Left ventricle myocardium inferior (tissue), 1 donor: ENCODE measurements around the gene ACSL3. TPM values are rescaled to one million over a fixed set of nuclear protein-coding genes. Genes with fewer than 3 reads are reported as not detected.

ENCODE experiments used
- DNase-seq: peaks from one replicate; pipeline ENCODE4 v3.0.0-alpha.2; 2020
- H3K27ac ChIP-seq: fragments of 200-600 bp; replicated peaks from 2 replicates; pipeline ENCODE4 v1.8.0; 2021
- H3K27me3 ChIP-seq: fragments of 200-600 bp; 2 replicates; pipeline ENCODE4 v1.8.0; 2021; ENCODE audit warnings: low read depth
- H3K36me3 ChIP-seq: fragments of 200-600 bp; 2 replicates; pipeline ENCODE4 v1.8.0; 2021
- H3K4me1 ChIP-seq: fragments of 200-600 bp; 2 replicates; pipeline ENCODE4 v1.8.0; 2021
- H3K4me3 ChIP-seq: fragments of 200-600 bp; 2 replicates; pipeline ENCODE4 v1.8.0; 2021; ENCODE audit warnings: mild to moderate bottlenecking, moderate library complexity
- H3K9me3 ChIP-seq: fragments of 200-600 bp; replicated peaks from 2 replicates; pipeline ENCODE4 v1.8.0; 2021
- CTCF ChIP-seq: fragments of 200-600 bp; IDR thresholded peaks from 2 replicates; pipeline ENCODE4 v1.8.0; 2021; ENCODE audit warnings: antibody characterized with exemption, mild to moderate bottlenecking, borderline replicate concordance
- intact Hi-C: fragments of 100-400 bp; cut with micrococcal nuclease; formaldehyde crosslinking; loops from one replicate; pipeline ENCODE4 v1.11.0; 2022
- total RNA-seq: library from RNA; stranded (reverse); fragmentation: NEBNext Ultra II Directional; extraction: Animal tissue kit (Norgen Biotek cat#: 25700); gene quantifications from one replicate; pipeline ENCODE4 v1.2.1, GENCODE V29; 2021
- donor health status: DM: no; HTN: yes; CAD: no; lungs with severe emphysema.

ACSL3 gene
- total RNA-seq, 1 donor from 2014 or later = 50.1 TPM

DNA sequence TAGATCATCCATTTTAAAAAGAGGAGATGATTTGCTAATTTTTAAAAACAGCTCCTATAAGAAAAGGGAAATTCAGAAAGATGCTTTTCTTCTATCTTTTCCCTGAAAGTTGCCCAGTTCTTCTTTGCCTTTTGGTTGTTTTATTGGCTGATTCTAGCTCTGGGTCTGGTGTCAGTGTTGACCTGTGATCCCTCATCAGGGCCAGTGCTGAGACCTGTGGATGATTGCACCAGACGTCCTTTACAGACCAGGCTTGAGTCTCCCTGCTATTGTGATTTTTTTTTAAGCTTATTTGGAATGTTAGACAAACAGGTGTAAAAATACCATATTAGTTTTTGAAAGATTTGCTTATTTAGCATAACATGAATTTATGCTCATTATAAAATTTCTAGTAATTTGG is 88.2 kb downstream of the ACSL3 start:
- no peak overlapping the region for H3K4me3 ChIP-seq
- TF ChIP-seq CTCF = no peak
- no peaks in the 10 kb centered on the region for H3K36me3 ChIP-seq
- no peak for DNase-seq
- H3K4me1 ChIP-seq = peaks cover 9% of the 10 kb centered on the region
- no peaks in the 10 kb centered on the region for H3K9me3 ChIP-seq
- no peak overlapping the region for H3K27ac ChIP-seq
- intact Hi-C loops = no loop called here
- H3K27me3 ChIP-seq = no peaks in the 10 kb centered on the region

DNA sequence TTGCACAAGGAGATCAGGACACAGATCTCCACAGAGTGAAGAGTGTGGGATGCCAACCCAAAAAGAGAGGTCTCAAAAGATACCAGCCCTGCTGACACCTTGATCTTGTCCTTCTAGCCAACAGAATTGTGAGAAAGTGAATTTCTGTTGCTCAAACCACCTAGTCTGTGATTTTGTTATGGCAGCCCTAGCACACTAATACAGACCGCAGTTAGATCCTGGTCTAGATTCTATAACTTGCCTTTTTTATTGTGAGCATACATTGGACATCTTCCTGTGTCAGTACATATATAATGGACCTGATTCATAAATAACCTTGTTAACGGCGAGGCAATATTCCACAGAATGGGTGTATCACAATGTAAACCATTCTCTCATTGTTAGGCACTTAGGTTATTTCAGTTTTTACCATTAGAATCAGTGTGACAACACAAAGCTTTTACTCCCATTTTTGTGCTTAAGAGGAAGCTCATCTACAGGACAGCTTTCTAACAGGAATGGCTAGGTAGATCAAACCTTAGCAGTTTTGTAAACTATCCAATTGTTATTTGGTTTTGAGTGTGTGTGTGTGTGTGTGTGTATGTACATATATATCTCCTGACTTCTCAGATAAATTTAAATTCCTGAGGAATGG is 89.0 kb downstream of the ACSL3 start:
- TF ChIP-seq CTCF = no peak
- Histone ChIP-seq H3K27ac (no peak overlapping the region), H3K4me3 (no peak overlapping the region), H3K9me3 (no peaks in the 10 kb centered on the region), H3K4me1 (peaks cover 3% of the 10 kb centered on the region), H3K36me3 (no peaks in the 10 kb centered on the region), H3K27me3 (no peaks in the 10 kb centered on the region)
- intact Hi-C loops = no loop called here
- DNase-seq = no peak

DNA sequence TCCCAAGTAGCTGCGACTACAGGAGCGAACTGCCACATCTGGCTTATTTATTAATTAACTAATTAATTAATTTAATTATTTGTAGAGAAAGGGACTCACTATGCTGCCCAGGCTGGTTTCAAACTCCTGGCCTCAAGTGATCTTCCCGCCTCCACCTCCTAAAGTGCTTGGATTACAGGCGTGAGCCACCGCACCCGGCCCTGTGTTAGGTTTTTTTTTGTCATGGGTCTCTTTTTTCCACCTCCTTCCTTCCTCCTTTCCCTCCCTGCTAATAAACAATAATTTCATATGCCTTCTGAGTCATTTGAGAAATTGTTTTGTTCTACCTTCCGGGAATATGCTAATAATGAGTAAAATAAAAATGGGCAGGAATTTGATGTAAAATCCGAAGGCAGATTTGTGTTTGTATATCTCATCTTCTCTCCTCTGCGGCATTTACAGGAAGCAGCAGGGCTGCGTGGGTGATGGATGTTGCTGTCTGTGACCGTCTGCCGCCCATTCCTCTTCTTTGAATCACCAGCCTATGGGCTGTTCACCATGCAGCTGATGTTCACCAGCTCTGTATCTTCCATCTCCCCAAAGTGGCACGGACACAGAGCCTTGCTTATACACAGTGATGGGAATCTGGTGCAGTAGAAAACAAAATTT is 89.9 kb downstream of the ACSL3 start:
- Histone ChIP-seq H3K27ac (no peak overlapping the region), H3K9me3 (no peaks in the 10 kb centered on the region), H3K27me3 (no peaks in the 10 kb centered on the region), H3K4me1 (no peaks in the 10 kb centered on the region), H3K36me3 (no peaks in the 10 kb centered on the region), H3K4me3 (no peak overlapping the region)
- intact Hi-C loops = no loop called here
- no peak for TF ChIP-seq CTCF
- DNase-seq = no peak

DNA sequence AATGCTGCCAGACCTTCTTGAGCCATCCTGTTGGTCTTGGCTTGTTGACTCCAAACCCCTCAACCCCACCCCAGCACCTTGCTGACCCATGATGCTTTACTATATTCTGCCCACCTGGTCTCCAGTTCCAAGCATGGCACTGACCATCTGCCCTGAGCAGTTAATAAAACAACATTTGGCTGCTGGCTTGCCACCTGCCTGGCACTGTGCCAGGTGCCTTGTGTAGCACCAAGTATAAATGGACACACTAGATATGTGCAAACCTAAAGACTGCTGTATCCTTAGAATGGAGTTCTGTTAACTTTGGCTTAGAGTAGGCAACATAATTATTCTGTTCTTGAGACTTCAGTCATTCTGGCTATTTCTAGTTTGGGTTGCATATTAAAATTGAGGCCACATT is 91.4 kb downstream of the ACSL3 start:
- no peak for DNase-seq
- Histone ChIP-seq H3K27me3 (no peaks in the 10 kb centered on the region), H3K4me1 (no peaks in the 10 kb centered on the region), H3K9me3 (peaks cover 3% of the 10 kb centered on the region), H3K27ac (no peak overlapping the region), H3K36me3 (no peaks in the 10 kb centered on the region), H3K4me3 (no peak overlapping the region)
- no peak for TF ChIP-seq CTCF
- intact Hi-C loops = no loop called here

GRCh38 chr2:222955008-222955407 is 94.2 kb downstream of the ACSL3 start:
- Histone ChIP-seq H3K27me3 (no peaks in the 10 kb centered on the region), H3K4me1 (no peaks in the 10 kb centered on the region), H3K36me3 (no peaks in the 10 kb centered on the region), H3K4me3 (no peak overlapping the region), H3K9me3 (peaks cover 5% of the 10 kb centered on the region), H3K27ac (no peak overlapping the region)
- TF ChIP-seq CTCF = no peak
- no peak for DNase-seq
- intact Hi-C loops = no loop called here
